Esophagus (tissue), 2 donors: ENCODE results near the gene NUTM2D. TPM values are rescaled to one million over a fixed set of nuclear protein-coding genes. Genes with fewer than 3 reads are reported as not detected.
"Not testable (repeated sequence)": the region's sequence is repeated elsewhere in the genome, so short reads cannot be mapped to it uniquely, and the experiment has no call there.

Experiments used
- H3K27ac ChIP-seq, 2 donors: one replicate each; pipeline ENCODE4 v1.5.1; 2013; ENCODE audit warnings: low read depth in 2 of 2, mild to moderate bottlenecking in 2 of 2, inconsistent platforms in 1 of 2, low read length in 1 of 2, moderate library complexity in 1 of 2
- H3K27me3 ChIP-seq, 2 donors: one replicate each; pipeline ENCODE4 v1.6.1; 2013; ENCODE audit warnings: low read length in 2 of 2, control low read depth in 1 of 2, mild to moderate bottlenecking in 1 of 2; ENCODE audit not compliant: insufficient read depth in 2 of 2, control insufficient read depth in 1 of 2
- H3K36me3 ChIP-seq, 2 donors: one replicate each; pipeline ENCODE4 v1.6.1; 2013; ENCODE audit warnings: low read length in 1 of 2; ENCODE audit not compliant: control insufficient read depth in 2 of 2, insufficient read depth in 2 of 2
- H3K4me1 ChIP-seq, 2 donors: one replicate each; pipeline ENCODE4 v1.6.1; 2013; ENCODE audit warnings: low read length in 1 of 2; ENCODE audit not compliant: control insufficient read depth in 2 of 2, insufficient read depth in 2 of 2
- H3K4me3 ChIP-seq, 2 donors: one replicate each; pipeline ENCODE4 v1.5.1; 2013; ENCODE audit warnings: low read length in 2 of 2, mild to moderate bottlenecking in 2 of 2, low read depth in 1 of 2, moderate library complexity in 1 of 2
- H3K9me3 ChIP-seq, 2 donors: one replicate each; pipeline ENCODE4 v1.6.1; 2013; ENCODE audit warnings: mild to moderate bottlenecking in 2 of 2, low read depth in 1 of 2, low read length in 1 of 2, moderate library complexity in 1 of 2; ENCODE audit not compliant: control insufficient read depth in 2 of 2, insufficient read depth in 1 of 2
- WGBS, 2 donors: extraction: QIAGEN DNeasy Blood & Tissue Kit; methylation state at CpG; one replicate each; pipeline ENCODE4 v1.1.7; 2013; 5-methylcytosine and 5-hydroxymethylcytosine counted together
- polyA plus RNA-seq, 2 donors: library from polyadenylated mRNA; stranded (reverse); fragments of 200-250 nt; gene quantifications; one replicate each; pipeline ENCODE4 v1.2.3, GENCODE V29; 2013
- donor health status: healthy with polysubstance abuse.
- donor health status: Bipolar disorder and iron deficiency.

Gene NUTM2D
- polyA plus RNA-seq, 2 donors, result 1.6 to 7.0 TPM

GRCh38 chr10:87407516-87408467 lies 50.2 kb downstream of the NUTM2D start:
- not testable (repeated sequence) for H3K36me3 ChIP-seq, H3K4me3 ChIP-seq, H3K27ac ChIP-seq, H3K9me3 ChIP-seq, H3K4me1 ChIP-seq, H3K27me3 ChIP-seq
- 46 to 47% methylated on average over 29 to 36 of the region's 36 CpGs for WGBS, 2 donors

GRCh38 chr10:87413921-87414320 lies 56.4 kb downstream of the NUTM2D start:
- H3K27ac ChIP-seq, H3K27me3 ChIP-seq, H3K4me3 ChIP-seq, H3K4me1 ChIP-seq, H3K9me3 ChIP-seq, H3K36me3 ChIP-seq: not testable (repeated sequence)
- WGBS, 2 donors, result 86 to 90% methylated on average over 1 of the region's 1 CpG

Other genes with a start within 250 kb of the NUTM2D start
- 1 to 10 TPM in 1 of 2 donors, under 1 TPM in 1; 0.89 to 1.5 TPM for gene NUTM2A, start 132.3 kb upstream of the NUTM2D start, polyA plus RNA-seq
- 1 to 10 TPM; 1.3 to 2.3 TPM for gene MINPP1, start 147.1 kb downstream of the NUTM2D start, polyA plus RNA-seq